ENCODE measurements around the gene PGPEP1.
"Not testable (repeated sequence)": the region's sequence is repeated elsewhere in the genome, so short reads cannot be mapped to it uniquely, and the experiment has no call there.

Gene PGPEP1

DNA sequence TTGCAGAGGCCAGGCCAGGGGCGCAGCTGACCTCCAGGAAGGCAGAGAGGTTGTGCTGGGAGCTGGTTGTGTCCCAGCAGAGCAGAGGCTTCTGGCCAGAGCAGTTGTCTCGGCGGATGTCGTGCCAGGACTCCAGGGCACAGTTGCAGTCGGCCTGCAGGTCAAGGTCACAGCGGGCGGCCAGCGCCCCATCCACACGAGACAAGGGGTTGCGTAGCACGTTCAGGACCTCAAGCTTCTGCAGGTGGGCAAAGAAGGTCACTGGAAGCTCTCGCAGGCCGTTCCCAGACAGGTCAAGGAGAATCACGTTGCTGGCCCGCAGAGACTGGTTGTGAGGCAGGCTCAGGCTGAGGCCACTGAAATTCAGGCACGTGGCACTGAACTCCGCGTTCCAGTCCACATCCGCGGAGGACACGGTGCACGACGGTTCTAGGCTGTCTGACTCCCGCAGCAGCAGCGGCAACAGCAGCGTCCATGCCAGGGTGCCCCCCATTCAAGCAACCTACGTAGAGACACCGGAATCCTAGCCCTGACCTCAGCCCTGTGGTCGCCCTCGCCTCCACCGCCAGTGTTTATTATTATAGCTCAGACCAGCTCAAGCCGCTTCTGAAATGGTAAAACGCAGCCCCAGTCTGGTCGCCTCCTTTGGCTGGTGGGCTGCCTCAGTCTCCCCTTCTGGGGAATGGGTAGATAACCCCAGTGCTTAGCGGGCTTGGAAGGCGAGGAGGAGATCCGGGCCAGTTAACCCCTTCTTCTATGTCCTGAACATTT is 56.3 kb downstream of the PGPEP1 start:
- DNase-seq, result no peak

DNA sequence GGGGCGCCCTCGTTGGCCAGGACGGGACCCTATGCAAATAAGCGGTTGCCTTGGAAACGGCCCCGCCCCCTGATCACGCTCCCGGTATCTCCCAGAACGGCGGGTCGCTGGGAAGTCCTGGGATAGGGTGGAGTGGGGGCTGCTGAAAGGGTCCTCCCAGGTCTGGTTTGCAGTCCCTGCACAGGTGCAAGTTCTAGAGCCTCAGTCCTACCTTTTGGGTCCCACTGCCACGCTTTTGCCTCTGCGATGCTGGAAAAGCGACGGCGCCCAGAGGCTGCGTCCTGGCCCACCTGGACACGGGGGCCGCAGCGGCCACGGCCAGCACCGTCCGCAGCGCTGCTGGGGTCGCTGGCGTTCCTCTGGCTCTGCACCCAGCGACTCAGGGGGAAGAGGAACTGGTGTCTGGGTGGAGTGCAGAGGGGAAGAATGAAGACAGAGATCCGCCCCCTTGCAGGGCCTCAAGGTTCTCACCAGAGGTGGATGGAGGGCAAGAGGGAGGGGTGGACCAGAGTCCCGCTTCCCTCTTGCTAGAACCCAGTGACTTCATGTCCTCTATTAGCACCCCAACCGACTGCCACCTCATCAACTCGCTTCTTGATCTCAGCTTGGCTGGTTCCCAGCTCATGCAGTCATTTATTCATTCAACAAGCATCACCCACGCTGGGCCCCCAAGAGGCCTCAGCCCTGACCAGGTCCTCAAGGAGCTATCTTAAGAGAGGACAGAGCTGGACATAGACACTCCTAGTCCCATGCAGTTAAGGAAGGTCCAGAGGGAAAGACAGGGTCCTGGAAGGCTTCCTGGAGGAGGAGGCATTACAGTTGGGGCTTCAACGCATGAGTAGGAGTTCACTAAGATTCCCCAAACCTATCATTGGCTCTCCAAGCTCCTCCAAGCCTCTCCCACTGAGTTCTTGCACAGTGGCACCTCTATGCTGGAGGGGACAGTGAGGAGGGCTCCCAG is 57.1 kb downstream of the PGPEP1 start, which contains the start of gene LRRC25:
Gene LRRC25, minus strand, starts transcription at position 381 of the 961 bp plus-strand sequence. CDS start 659 bp downstream, outside the sequence.
- no peak for DNase-seq

DNA sequence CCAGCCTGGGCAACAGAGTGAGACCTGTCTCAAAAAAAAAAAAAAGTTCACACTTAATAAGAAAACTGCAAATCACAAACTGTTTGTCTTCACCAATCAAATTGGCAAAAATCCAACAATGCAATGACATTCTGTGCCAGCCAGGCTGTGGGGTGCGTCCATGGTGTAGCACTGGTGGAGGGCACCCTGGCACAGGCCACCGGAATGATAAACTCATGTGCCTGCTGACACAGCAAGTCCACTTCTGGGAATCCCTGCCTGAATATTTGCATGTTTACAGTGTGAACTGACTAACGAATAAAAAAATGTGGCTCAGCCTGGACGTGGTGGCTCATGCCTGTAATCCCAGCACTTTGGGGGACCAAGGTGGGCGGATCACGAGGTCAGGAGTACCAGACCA is 58.6 kb downstream of the PGPEP1 start:
- DNase-seq, result no peak

DNA sequence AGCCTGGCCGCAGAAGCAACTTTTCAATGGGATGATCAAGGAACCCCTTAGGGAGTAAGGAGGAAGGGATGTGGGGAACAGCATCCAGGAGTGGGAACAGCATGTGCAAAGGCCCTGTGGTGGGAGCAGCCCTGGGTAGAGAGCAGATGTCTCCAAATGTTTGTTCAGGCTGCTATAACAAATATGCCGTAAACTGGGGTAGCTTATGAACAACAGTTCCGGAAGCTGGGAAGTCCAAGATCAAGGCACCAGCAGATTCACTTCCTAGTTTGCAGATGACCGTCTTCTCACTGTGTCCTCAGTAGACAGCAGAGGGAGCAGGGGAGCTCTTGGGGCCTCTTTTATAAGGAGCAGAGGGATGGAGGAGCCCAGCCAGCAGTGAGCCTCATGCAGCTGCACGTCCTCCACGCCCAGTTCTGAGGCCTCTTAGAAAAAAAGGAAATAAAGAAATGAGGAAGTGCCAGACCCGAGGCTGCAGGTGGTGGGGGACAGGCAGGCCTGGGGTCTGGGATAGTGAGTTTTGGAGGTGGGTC is 61.2 kb downstream of the PGPEP1 start:
- DNase-seq, result no peak

DNA sequence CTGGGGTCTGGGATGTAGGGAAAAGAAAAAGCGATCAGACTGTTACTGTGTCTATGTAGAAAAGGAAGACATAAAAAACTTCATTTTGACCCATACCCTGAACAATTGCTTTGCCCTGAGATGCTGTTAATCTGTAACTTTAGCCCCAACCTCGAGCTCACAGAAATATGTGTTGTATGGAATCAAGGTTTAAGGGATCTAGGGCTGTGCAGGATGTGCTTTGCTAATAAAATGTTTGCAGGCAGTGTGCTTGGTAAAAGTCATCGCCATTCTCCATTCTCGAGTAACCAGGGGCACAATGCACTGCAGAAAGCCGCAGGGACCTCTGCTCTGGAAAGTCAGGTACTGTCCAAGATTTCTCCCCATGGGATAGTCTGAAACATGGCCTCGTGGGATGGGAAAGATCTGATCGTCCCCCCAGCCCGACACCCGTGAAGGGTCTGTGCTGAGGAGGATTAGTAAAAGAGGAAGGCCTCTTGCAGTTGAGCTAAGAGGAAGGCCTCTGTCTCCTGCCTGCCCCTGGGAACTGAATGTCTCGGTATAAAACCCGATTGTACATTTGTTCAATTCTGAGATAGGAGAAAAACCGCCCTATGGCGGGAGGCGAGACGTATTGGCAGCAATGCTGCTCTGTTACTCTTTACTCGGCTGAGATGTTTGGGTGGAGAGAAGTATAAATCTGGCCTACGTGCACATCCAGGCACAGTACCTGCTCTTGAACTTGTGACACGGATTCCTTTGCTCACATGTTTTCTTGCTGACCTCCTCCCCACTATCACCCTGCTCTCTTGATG is 62.3 kb downstream of the PGPEP1 start:
- DNase-seq, result not testable (repeated sequence)

DNA sequence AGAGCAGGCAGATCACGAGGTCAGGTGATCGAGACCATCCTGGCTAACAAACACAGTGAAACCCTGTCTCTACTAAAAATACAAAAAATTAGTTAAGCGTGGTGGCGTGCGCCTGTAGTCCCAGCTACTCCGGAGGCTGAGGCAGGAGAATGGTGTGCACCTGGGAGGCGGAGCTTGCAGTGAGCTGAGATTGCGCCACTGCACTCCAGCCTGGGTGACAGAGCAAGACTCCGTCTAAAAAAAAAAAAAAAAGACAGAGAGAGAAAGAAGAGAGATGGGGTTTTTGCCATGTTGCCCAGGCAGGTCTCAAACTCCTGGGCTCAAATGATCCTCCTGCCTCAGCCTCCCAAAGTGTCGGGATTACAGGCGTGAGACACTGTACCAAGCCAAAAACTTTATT is 65.4 kb downstream of the PGPEP1 start:
- DNase-seq, result not testable (repeated sequence)

DNA sequence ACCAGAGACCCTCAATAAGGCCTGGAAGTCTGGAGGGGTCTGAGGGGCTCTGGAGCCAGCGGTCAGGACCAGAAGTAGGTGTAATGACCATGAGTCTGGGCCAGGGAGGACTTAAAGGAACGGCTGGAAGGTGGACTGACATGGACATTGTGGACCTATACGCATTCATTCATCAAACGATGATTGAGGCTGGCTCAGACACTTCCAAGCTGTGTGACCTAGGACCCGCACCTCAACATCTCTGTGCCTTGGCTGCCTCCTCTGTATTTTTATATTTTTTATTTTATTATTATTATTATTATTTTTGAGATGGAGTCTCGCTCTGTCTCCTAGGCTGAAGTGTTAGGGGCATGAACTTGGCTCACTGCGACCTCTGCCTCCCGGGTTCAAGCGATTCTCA is 66.4 kb downstream of the PGPEP1 start:
- no peak for DNase-seq

DNA sequence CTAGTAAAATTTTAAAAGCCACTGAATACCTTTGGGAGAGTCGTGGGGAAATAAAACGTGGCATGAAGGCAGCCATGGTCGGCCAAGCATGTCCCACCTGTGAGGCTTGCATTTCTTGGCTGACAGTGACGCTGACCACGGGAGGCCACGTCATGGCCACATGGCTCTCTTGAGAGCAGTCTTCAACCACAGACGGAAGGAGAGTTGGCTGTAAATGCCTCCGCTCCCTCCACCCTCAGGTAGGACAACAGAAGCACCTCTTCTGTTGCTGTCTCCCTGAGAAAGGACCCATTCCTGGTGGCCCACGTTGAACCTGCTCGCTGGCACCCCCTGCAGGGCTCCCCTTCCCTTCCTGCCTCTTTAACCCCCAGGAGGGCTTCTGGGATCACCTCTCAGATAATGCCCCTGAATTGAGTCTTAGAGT is 67.7 kb downstream of the PGPEP1 start:
- no peak for DNase-seq

DNA sequence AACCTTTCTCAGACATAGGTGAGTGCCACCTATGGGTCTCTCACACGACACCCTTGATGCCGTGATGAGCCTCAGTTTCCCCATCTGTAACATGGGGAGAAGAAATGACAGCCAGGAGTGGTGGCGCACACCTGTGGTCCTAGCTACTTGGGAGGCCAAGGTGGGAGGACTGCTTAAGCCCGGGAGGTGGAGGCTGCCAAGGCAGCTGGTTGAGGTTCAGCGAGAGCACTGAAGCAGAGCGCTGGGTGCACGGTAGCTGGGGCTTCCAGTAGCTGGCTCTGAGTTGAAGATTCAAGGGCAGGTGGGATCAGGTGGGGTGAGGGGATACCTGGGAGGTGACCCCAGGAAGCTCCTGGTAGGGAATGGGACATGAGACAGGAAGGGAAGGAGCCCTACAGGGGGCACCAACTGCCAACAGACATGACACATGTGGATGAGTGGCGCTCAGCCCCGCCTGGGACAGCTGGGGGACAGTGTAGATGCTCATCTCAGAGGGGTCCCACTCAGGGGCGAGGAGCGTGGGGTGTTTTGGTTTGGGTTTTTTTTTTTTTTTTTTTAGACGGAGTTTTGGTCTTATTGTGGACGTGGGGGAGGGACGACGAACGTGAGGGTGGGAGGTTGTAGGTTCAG is 72.3 kb downstream of the PGPEP1 start:
- DNase-seq, result no peak

DNA sequence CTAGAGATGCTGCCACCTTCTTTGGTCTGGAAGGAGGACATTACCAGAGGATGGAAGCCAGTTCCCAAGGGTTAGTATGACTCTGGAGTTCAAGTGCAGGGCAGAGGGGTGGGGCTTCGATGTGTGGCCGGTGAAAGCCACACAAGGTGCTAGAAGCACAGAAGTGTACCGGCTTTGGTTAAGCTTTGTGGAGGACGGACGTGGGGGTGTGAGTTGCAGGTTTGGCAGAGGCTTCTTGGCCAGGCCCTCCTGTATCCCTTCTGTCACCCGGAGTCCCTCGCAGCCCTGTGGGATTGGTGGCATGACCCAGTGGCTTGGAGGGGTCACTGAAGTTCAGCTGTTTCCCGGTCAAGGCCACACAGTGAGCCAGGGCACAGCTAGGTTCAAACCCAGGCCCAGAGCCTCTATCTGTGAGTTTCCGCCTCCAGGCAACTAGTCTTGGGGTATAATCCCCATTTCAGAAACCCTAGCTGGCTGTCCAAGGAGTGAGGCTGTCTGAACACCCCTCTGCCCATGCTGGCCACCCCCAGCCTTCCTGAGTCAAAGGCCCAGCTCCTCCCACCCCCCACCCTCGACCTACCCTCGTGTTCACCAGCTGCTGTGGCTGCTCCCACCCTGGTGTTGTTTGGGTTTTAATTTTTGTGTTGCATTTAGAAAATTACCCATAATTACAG is 74.2 kb downstream of the PGPEP1 start:
- no peak for DNase-seq

DNA sequence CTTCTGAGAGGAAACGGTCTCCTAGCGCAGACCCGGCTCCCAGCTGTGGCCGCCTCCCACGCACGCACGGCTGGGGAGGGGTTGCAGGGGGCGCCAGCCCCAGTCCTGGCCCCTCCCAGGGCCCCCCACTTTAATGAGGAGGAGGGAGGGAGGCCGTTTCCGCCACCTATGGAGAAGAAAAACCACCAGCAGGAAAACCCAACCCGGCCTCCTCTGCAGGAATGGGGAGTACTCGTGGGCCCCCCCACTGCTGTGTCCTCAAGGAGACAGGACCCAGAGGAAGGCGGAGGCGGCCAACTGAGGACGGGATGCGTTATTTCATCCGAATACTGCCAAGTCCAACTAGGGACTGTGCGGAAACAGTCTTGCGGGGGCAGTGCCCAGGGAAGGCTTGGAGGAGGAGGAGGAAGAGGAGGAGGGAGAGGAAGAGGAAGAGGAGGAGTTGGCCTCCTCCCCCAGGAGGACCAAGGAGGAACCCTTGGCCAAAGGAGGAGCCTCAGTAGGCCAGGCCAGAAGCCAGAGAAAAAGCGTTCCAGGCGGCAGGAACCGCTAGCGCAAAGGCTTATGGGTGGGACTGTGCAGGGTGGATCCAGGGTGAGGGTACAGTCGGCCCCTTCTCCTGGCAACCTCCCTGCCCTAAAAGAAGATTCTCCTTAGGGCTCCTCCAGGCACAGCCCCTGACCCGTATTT is 74.9 kb downstream of the PGPEP1 start:
- DNase-seq, result no peak

DNA sequence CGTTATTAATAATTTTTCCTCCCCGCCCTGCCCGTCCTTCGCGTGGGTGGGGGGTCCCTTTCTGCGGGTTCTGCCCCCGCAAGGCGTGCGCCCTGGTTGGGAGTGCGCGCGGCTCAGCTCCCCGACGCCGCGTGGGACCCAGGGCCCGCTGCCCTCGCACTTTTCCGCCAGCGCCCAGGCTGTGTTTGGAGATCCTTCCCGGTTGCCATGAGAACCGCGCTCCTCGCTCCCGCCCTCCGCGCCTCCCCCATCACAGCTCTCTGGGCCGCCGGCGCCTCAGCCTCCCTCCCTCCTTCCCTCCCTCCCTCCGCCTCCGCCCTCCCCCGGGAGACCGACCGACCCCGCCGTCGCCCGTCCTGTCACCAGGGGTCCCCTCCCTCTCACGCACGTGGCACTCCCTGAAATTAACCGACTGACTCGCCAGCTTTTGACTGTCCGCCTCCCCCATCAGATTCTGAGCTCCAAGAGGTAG is 76.4 kb downstream of the PGPEP1 start:
- DNase-seq, result peak; percentile 49

DNA sequence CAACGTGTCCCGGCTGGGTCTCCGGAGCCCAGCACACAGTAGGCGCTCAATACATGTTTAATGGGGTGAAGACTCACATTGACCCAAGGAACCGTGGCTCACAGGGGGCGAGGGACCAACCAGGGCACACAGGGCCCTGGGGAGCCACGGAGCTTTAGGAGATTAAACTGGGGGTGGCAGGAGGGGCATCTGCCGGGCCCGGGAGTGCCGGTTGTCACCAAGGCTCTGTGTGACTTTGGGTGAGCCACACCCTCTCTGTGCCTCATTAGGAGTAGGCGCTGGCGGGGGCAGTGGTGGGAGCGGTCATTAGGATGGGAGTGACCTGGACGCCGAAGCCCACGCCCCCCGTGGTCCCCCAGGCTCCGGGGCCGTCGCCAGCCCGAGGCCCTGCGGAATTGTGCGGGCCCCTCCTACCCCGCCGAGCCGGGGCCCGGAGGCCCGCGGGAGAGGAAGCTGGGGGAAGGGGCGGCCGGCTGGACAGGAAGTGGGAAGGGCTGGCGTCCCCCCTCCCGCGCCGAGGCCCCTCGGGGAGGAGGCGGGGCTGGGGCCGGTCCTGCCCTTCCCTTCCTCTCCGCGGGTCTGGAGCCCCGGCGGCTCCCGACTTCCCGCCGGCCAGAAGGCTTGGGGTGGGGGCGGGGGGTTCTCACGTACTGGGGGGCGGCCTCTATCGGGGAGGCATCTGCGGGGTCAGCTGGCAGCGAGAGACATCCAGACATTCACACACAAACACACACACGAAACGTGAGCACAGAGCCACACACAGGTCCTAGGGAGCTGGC is 77.0 kb downstream of the PGPEP1 start:
- DNase-seq, result peak; percentile 22

DNA sequence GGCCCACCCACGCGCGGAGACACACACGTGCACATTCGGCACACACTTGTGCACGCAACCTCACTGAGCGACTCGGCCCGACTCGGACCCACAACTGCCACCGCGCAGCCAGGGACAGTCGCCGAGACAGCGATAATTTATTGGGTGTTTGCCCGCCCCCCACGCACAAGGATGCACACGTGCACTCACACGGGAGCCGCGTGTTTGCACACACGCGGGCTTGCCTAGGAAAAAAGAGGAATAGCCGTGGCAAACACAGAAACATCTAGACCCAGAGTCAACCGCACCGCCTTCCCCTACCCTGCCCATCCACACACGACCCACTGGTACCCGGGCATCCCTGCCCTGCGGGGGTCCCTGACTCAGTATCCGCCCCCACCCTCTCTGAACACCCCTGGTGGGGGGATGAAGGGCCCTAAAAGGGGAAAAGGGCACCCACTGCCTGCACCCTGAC is 77.7 kb downstream of the PGPEP1 start:
- DNase-seq, result no peak

DNA sequence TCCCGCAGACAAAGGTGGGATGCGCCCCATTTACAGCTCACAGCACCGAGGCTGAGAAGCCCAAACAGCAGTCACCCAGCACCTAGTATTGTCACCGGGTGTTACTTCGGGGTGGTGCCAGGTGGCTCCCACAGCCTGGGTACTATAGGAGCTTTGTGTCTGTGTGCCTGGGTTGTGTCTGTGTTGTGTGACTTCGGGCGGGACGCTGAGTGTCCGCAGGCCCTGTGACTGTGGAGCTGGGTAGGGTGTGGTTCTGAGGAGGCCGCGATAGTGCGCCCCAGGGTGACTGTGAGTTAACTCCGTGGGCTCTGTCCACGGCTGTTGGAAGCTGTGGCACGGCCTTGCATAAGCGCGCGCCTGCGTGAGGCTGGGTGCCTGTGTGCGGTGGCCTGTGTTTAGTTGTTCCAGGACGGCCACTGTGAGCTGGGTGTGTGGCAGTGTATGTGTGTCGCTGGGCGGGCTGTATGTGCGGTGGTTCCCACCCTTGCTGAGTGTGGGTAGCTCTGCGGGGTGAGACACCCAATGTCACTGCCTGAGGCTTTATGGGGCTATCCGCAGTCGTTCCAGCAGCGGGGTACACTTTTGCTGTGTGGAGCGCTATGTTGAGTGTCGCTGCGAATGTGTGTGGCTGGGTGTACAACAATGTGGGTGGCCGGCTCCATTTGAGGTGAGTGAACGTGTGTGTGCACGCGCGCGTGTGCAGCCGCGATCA is 78.2 kb downstream of the PGPEP1 start:
- DNase-seq, result no peak

DNA sequence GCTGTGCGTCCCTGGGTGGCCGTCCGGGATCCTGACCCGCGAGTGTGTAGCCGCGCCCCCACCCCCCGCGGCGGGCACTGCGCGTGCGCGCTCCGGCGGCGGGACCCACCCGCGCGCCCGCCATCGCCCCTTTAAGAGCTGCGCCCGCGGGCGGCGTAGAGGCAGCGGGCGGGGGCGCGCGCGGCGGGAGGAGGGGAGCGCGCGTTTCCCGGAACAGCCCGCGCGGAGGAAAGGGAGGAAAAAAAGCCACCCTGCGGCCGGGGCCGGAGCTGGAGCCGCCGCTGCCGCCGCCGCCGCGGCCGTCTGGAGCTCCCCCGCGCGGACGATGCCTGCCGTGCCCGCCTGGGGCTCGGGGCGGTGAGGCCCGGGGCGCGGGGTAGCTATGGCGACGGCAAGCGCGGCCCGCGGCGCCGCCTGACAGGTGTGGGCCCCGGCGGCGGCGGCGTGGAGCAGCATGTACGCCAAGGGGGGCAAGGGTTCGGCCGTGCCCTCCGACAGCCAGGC is 78.8 kb downstream of the PGPEP1 start, which contains the start of gene SSBP4:
Gene SSBP4, plus strand, starts transcription at position 204 of the 504 bp plus-strand sequence. Its CDS starts 251 bp downstream, at position 455.
- peak; percentile 35 for DNase-seq
